ENCODE results near the gene KIF12. TPM values are rescaled to one million over a fixed set of nuclear protein-coding genes. Genes with fewer than 3 reads are reported as not detected.

Gene KIF12
- polyA plus RNA-seq, 1 donor (not counting 4 experiments of a cell fraction or from before 2014, with no cell fraction given): 1.5 TPM

DNA sequence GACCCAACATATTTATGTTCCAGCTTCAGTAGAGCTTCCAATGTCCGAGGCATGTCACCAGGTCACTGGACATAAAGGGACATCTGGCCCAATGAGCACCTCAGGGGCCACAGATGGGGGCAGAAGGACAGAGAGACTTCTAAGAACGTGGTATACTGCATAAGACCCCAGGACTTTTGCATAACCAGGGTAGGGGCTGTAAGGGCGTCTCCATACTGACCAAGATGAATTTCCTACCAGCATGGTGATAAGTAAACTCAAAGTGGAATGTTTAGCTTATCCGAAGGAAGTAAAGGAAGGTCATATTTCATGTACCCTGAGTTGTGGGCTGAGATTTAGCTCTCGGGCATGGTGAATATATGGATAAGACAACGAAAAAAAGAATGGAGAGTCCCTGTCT is 38.7 kb upstream of the KIF12 start:
- TF ChIP-seq, protein P1, sequence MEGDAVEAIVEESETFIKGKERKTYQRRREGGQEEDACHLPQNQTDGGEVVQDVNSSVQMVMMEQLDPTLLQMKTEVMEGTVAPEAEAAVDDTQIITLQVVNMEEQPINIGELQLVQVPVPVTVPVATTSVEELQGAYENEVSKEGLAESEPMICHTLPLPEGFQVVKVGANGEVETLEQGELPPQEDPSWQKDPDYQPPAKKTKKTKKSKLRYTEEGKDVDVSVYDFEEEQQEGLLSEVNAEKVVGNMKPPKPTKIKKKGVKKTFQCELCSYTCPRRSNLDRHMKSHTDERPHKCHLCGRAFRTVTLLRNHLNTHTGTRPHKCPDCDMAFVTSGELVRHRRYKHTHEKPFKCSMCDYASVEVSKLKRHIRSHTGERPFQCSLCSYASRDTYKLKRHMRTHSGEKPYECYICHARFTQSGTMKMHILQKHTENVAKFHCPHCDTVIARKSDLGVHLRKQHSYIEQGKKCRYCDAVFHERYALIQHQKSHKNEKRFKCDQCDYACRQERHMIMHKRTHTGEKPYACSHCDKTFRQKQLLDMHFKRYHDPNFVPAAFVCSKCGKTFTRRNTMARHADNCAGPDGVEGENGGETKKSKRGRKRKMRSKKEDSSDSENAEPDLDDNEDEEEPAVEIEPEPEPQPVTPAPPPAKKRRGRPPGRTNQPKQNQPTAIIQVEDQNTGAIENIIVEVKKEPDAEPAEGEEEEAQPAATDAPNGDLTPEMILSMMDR (optimal IDR thresholded peaks at IDR 0.05 in 1 of 3, IDR thresholded peaks at IDR 0.05 in 1 of 3, conservative IDR thresholded peaks at IDR 0.05 in 1 of 3; ENCODE audit: extremely low read depth in 1 of 3, insufficient read depth in 2 of 3, low read length in 3 of 3): no peak
- no peak for TF ChIP-seq EZH2 (IDR thresholded peaks at IDR 0.05; ENCODE audit: low read length)
- Histone ChIP-seq H3K4me1 (ENCODE audit: control insufficient read depth, extremely low read depth, insufficient read depth, low read length) (no peaks in the 10 kb centered on the region), H3K79me2 (ENCODE audit: control insufficient read depth, insufficient read depth, low read length) (no peaks in the 10 kb centered on the region), H2AFZ (ENCODE audit: control insufficient read depth, low read length) (no peak overlapping the region), H3K27me3 (ENCODE audit: control insufficient read depth, extremely low read depth, insufficient read depth, low read length) (peaks cover 22% of the 10 kb centered on the region), H3K9me1 (ENCODE audit: control insufficient read depth, extremely low read depth, insufficient read depth, low read length) (no peaks in the 10 kb centered on the region), H3K27ac (ENCODE audit: control insufficient read depth, insufficient read depth, low read length) (no peak overlapping the region), H4K20me1 (ENCODE audit: control insufficient read depth, extremely low read depth, insufficient read depth, low read length) (no peaks in the 10 kb centered on the region), H3K4me3 (ENCODE audit: control insufficient read depth in 2 of 3, extremely low read depth in 1 of 3, insufficient read depth in 2 of 3, low read depth in 1 of 3, low read length in 3 of 3) (no peak overlapping the region), H3K9me3 (ENCODE audit: control insufficient read depth, low read depth, low read length) (no peaks in the 10 kb centered on the region), H3K4me2 (ENCODE audit: control insufficient read depth, extremely low read depth, insufficient read depth, low read depth, low read length) (no peak overlapping the region), H3K36me3 (ENCODE audit: control insufficient read depth in 2 of 2, extremely low read depth in 1 of 2, insufficient read depth in 2 of 2, low read length in 2 of 2) (no peaks in the 10 kb centered on the region), H3K9ac (ENCODE audit: control insufficient read depth, extremely low read depth, insufficient read depth, low read length) (no peak overlapping the region)
- FAIRE-seq (no peak), DNase-seq (ENCODE audit: low read depth, low spot score) (no peak)
- dilution Hi-C loops (cut with MboI; ENCODE audit: extremely low pct_ligation_motif_present, low sequenced_read_pairs): no loop called here

DNA sequence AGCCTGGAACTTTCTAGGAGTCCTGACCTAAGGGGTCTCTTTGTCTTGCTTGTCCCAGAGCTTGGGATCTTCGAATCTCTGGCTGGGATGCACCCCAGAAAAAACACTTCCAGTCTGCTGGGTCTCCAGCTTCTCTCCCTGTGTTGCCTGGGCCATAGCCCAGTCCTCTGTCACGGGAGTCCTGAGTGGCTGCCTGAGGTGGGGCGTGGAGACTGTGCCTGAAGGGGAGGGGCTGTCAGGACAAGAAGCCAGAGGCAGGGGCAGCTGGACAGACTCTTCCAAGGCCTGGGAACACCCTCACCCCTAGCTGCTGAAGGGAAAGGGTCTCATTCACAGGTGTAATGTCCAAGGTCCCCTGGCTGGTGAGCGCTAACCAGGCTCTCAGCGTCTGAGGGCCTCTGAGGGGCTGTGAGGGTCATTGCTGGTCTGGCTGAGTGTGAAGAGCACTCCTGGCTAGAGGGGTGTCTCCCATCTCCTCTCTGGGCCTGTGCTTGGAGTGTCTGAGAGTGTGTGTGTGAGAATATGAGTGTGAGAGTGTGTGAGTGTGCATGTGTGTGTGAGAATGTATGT is 35.8 kb upstream of the KIF12 start:
- no peaks in the 10 kb centered on the region for H3K9me3 ChIP-seq (ENCODE audit: control insufficient read depth, low read depth, low read length)
- peaks cover 31% of the 10 kb centered on the region for H3K27me3 ChIP-seq (ENCODE audit: control insufficient read depth, extremely low read depth, insufficient read depth, low read length)
- H3K4me3 ChIP-seq (ENCODE audit: control insufficient read depth in 2 of 3, extremely low read depth in 1 of 3, insufficient read depth in 2 of 3, low read depth in 1 of 3, low read length in 3 of 3): no peak overlapping the region
- H3K27ac ChIP-seq (ENCODE audit: control insufficient read depth, insufficient read depth, low read length): no peak overlapping the region
- TF ChIP-seq, protein P1 (optimal IDR thresholded peaks at IDR 0.05 in 1 of 3, IDR thresholded peaks at IDR 0.05 in 1 of 3, conservative IDR thresholded peaks at IDR 0.05 in 1 of 3; ENCODE audit: extremely low read depth in 1 of 3, insufficient read depth in 2 of 3, low read length in 3 of 3): no peak
- no peak for TF ChIP-seq EZH2 (IDR thresholded peaks at IDR 0.05; ENCODE audit: low read length)
- FAIRE-seq (no peak), DNase-seq (ENCODE audit: low read depth, low spot score) (no peak)
- H3K9ac ChIP-seq (ENCODE audit: control insufficient read depth, extremely low read depth, insufficient read depth, low read length): no peak overlapping the region
- no peaks in the 10 kb centered on the region for H3K9me1 ChIP-seq (ENCODE audit: control insufficient read depth, extremely low read depth, insufficient read depth, low read length)
- H2AFZ ChIP-seq (ENCODE audit: control insufficient read depth, low read length): no peak overlapping the region
- no peaks in the 10 kb centered on the region for H3K36me3 ChIP-seq (ENCODE audit: control insufficient read depth in 2 of 2, extremely low read depth in 1 of 2, insufficient read depth in 2 of 2, low read length in 2 of 2)
- no peaks in the 10 kb centered on the region for H3K4me1 ChIP-seq (ENCODE audit: control insufficient read depth, extremely low read depth, insufficient read depth, low read length)
- no peaks in the 10 kb centered on the region for H4K20me1 ChIP-seq (ENCODE audit: control insufficient read depth, extremely low read depth, insufficient read depth, low read length)
- no peaks in the 10 kb centered on the region for H3K79me2 ChIP-seq (ENCODE audit: control insufficient read depth, insufficient read depth, low read length)
- no peak overlapping the region for H3K4me2 ChIP-seq (ENCODE audit: control insufficient read depth, extremely low read depth, insufficient read depth, low read depth, low read length)
- dilution Hi-C loops (cut with MboI; ENCODE audit: extremely low pct_ligation_motif_present, low sequenced_read_pairs): no loop called here

Data from keratinocyte (primary cell).